Measurements from ENCODE around the gene DUSP15. TPM values are rescaled to one million over a fixed set of nuclear protein-coding genes. Genes with fewer than 3 reads are reported as not detected.

DUSP15 gene
- total RNA-seq, 1 experiment from 2014 or later, result not detected

DNA sequence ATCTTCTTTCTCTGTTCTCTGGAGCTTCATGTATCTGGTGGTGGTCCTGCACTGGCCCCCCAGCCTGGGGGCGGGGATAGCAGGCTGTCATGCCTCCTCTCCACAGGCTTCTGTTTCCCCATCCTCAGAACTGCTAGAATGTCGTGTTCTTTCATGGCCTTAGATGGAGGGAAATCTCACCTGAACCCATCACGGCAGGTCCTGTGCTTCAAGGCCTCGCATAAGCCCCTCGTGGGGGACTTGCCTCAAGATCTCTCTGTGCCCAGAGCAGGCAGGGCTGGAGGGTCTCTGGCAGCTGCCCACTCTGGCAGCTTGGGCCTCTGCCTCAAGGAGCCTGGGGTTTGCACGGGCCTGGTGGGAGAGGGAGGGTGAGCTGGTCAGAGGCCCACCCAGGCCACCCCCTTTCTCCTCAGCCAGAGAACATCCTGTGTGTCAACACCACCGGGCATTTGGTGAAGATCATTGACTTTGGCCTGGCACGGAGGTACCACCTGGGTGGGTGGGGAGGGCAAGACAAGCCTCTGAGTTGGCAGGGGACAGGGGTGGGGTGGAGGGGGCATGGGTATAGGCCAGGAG is 39.8 kb downstream of the DUSP15 start:
- H3K27ac ChIP-seq (ENCODE audit: low read depth, low read length), result no peak overlapping the region
- CTCF ChIA-PET, result interaction anchor here (1.7 kb wide), 1 partner anchor 22 kb away, joined by 6 read pairs; no protein-coding TSS in a partner anchor
- intact Hi-C loops (cut with micrococcal nuclease), result no loop called here

More for the DNA sequence above, 39.8 kb downstream of the DUSP15 start:
- BruUV-seq (replicated peaks), result no TSS peak
- no peaks in the 10 kb centered on the region for H3K79me2 ChIP-seq (ENCODE audit: insufficient read depth, low read length)
- no peaks in the 10 kb centered on the region for H3K27me3 ChIP-seq (ENCODE audit: insufficient read depth, low read length)
- H3K4me1 ChIP-seq (ENCODE audit: control insufficient read depth in 1 of 2, insufficient read depth in 2 of 2, low read length in 2 of 2), result peaks cover under 1 to 8% of the 10 kb centered on the region in 2 experiments; a peak in 3 of 4 replicates
- H2AFZ ChIP-seq (ENCODE audit: low read depth, low read length, poor library complexity, severe bottlenecking), result no peak overlapping the region
- H3K9me2 ChIP-seq (ENCODE audit: insufficient read depth), result no peaks in the 10 kb centered on the region
- ATAC-seq (no peak), DNase-seq (ENCODE audit: low read depth, low spot score) (no peak)
- ChIA-PET RAD21 (ENCODE audit: low non-redundant PET in 1 of 2, low total read pairs in 2 of 2, uncharacterized antibody in 2 of 2, unreplicated experiment in 2 of 2) (no interaction called here), POLR2A (no interaction called here)
- TF ChIP-seq EGR1 (IDR thresholded peaks at IDR 0.05; ENCODE audit: low read depth) (no peak), RAD21 (IDR thresholded peaks at IDR 0.05; ENCODE audit: low read depth) (no peak), FOSL1 (IDR thresholded peaks at IDR 0.05; ENCODE audit: low read depth) (no peak), TCF7L2 (IDR thresholded peaks at IDR 0.05; ENCODE audit: borderline replicate concordance, extremely low read depth, insufficient read depth, insufficient read length) (no peak), EZH2 (IDR thresholded peaks at IDR 0.05) (no peak), POLR2AphosphoS5 (IDR thresholded peaks at IDR 0.05; ENCODE audit: low read depth, low read length) (no peak)
- TF ChIP-seq, protein P1, sequence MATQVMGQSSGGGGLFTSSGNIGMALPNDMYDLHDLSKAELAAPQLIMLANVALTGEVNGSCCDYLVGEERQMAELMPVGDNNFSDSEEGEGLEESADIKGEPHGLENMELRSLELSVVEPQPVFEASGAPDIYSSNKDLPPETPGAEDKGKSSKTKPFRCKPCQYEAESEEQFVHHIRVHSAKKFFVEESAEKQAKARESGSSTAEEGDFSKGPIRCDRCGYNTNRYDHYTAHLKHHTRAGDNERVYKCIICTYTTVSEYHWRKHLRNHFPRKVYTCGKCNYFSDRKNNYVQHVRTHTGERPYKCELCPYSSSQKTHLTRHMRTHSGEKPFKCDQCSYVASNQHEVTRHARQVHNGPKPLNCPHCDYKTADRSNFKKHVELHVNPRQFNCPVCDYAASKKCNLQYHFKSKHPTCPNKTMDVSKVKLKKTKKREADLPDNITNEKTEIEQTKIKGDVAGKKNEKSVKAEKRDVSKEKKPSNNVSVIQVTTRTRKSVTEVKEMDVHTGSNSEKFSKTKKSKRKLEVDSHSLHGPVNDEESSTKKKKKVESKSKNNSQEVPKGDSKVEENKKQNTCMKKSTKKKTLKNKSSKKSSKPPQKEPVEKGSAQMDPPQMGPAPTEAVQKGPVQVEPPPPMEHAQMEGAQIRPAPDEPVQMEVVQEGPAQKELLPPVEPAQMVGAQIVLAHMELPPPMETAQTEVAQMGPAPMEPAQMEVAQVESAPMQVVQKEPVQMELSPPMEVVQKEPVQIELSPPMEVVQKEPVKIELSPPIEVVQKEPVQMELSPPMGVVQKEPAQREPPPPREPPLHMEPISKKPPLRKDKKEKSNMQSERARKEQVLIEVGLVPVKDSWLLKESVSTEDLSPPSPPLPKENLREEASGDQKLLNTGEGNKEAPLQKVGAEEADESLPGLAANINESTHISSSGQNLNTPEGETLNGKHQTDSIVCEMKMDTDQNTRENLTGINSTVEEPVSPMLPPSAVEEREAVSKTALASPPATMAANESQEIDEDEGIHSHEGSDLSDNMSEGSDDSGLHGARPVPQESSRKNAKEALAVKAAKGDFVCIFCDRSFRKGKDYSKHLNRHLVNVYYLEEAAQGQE (IDR thresholded peaks at IDR 0.05; ENCODE audit: low read depth), result no peak
- TF ChIP-seq, protein P2, sequence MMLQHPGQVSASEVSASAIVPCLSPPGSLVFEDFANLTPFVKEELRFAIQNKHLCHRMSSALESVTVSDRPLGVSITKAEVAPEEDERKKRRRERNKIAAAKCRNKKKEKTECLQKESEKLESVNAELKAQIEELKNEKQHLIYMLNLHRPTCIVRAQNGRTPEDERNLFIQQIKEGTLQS (IDR thresholded peaks at IDR 0.05), result no peak
- no peak overlapping the region for H3K9ac ChIP-seq (ENCODE audit: low read length)
- no peak overlapping the region for H3K4me3 ChIP-seq (replicated peaks in 1 of 2; ENCODE audit: low read depth in 1 of 2, low read length in 2 of 2)
- no peaks in the 10 kb centered on the region for H3K36me3 ChIP-seq (ENCODE audit: control insufficient read depth in 1 of 2, insufficient read depth in 2 of 2, low read length in 2 of 2)
- no peak overlapping the region for H3K4me2 ChIP-seq (ENCODE audit: low read length)
- H3K9me3 ChIP-seq (ENCODE audit: control insufficient read depth in 1 of 2, insufficient read depth in 1 of 2, low read depth in 1 of 2, low read length in 2 of 2), result no peaks in the 10 kb centered on the region
- no peaks in the 10 kb centered on the region for H4K20me1 ChIP-seq (ENCODE audit: insufficient read depth)
